Mesendoderm (in vitro differentiated cells): ENCODE data around the gene SEC31B.

ENCODE experiments used
- DNase-seq: peaks from one replicate; pipeline ENCODE4 v3.0.0; 2013
- H2AK5ac ChIP-seq: 2 replicates; pipeline ENCODE4 v1.6.1; 2013; ENCODE audit warnings: low read length, inconsistent platforms
- H2BK120ac ChIP-seq: 2 replicates; pipeline ENCODE4 v1.6.1; 2013; ENCODE audit warnings: low read depth, mild to moderate bottlenecking, low read length, moderate library complexity, mixed read lengths
- H2BK15ac ChIP-seq: replicated peaks from 2 replicates; pipeline ENCODE4 v1.6.1; 2013; ENCODE audit warnings: low read depth, mild to moderate bottlenecking, moderate library complexity
- H2BK5ac ChIP-seq: 2 replicates; pipeline ENCODE4 v1.6.1; 2013; ENCODE audit warnings: low read length, inconsistent platforms
- H3K18ac ChIP-seq: 2 replicates; pipeline ENCODE4 v1.6.1; 2013; ENCODE audit warnings: mild to moderate bottlenecking, low read length, mixed read lengths
- H3K23ac ChIP-seq: one replicate; pipeline ENCODE4 v1.6.1; 2013; ENCODE audit warnings: low read length
- H3K27ac ChIP-seq: 2 replicates; pipeline ENCODE4 v1.5.1; 2013; ENCODE audit warnings: low read depth, mild to moderate bottlenecking, inconsistent platforms, low read length, moderate library complexity
- H3K27me3 ChIP-seq: 2 replicates; pipeline ENCODE4 v1.6.1; 2013; ENCODE audit warnings: low read length, control low read depth, mild to moderate bottlenecking, inconsistent platforms; ENCODE audit not compliant: insufficient read depth, poor library complexity
- H3K36me3 ChIP-seq: 2 replicates; pipeline ENCODE4 v1.6.1; 2013; ENCODE audit warnings: low read length, inconsistent platforms; ENCODE audit not compliant: control insufficient read depth, insufficient read depth
- H3K4ac ChIP-seq: one replicate; pipeline ENCODE4 v1.6.1; 2013; ENCODE audit warnings: low read depth, mild to moderate bottlenecking, low read length, moderate library complexity
- H3K4me1 ChIP-seq: 2 replicates; pipeline ENCODE4 v1.6.1; 2013; ENCODE audit warnings: low read depth, low read length, inconsistent platforms; ENCODE audit not compliant: control insufficient read depth
- H3K4me2 ChIP-seq: 2 replicates; pipeline ENCODE4 v1.6.1; 2013; ENCODE audit warnings: low read length
- H3K4me3 ChIP-seq: 2 replicates; pipeline ENCODE4 v1.5.1; 2013; ENCODE audit warnings: mild to moderate bottlenecking, low read length
- H3K56ac ChIP-seq: one replicate; pipeline ENCODE4 v1.6.1; 2013; ENCODE audit warnings: low read length
- H3K79me1 ChIP-seq: 2 replicates; pipeline ENCODE4 v1.6.1; 2013; ENCODE audit warnings: low read length, inconsistent platforms
- H3K79me2 ChIP-seq: 2 replicates; pipeline ENCODE4 v1.6.1; 2013; ENCODE audit warnings: mild to moderate bottlenecking, low read length; ENCODE audit not compliant: control insufficient read depth, insufficient read depth
- H3K9ac ChIP-seq: 2 replicates; pipeline ENCODE4 v1.6.1; 2013; ENCODE audit warnings: low read length, inconsistent platforms
- H4K5ac ChIP-seq: one replicate; pipeline ENCODE4 v1.6.1; 2013; ENCODE audit warnings: low read length
- H4K8ac ChIP-seq: one replicate; pipeline ENCODE4 v1.6.1; 2013; ENCODE audit warnings: low read depth, mild to moderate bottlenecking, control low read depth, low read length, moderate library complexity
- WGBS: extraction: QIAGEN DNeasy Blood & Tissue Kit; methylation state at CpG from one replicate; pipeline ENCODE4 v1.1.7; 2013; ENCODE audit warnings: low lambda C conversion rate, missing lambda C conversion rate; ENCODE audit not compliant: insufficient coverage; ENCODE audit errors: extremely low coverage; 5-methylcytosine and 5-hydroxymethylcytosine counted together

SEC31B gene

GRCh38 chr10:100438674-100439315 lies 80.9 kb downstream of the SEC31B start:
- H4K5ac ChIP-seq = no peak overlapping the region
- no peak overlapping the region for H3K23ac ChIP-seq
- no peak overlapping the region for H3K9ac ChIP-seq
- WGBS = no CpG with 5 or more reads among the region's 6 CpGs
- H3K79me2 ChIP-seq = no peaks in the 10 kb centered on the region
- H3K4me2 ChIP-seq = no peak overlapping the region
- H3K36me3 ChIP-seq = no peaks in the 10 kb centered on the region
- no peak overlapping the region for H2BK5ac ChIP-seq
- no peaks in the 10 kb centered on the region for H3K27me3 ChIP-seq
- H2AK5ac ChIP-seq = no peak overlapping the region
- H2BK120ac ChIP-seq = no peak overlapping the region
- H3K18ac ChIP-seq = no peak overlapping the region
- H3K79me1 ChIP-seq = no peaks in the 10 kb centered on the region
- no peak overlapping the region for H3K4ac ChIP-seq
- no peak overlapping the region for H4K8ac ChIP-seq
- no peak overlapping the region for H2BK15ac ChIP-seq
- H3K27ac ChIP-seq = no peak overlapping the region
- no peak for DNase-seq
- H3K56ac ChIP-seq = no peak overlapping the region
- H3K4me3 ChIP-seq = no peak overlapping the region
- no peaks in the 10 kb centered on the region for H3K4me1 ChIP-seq
